Hepatocyte (in vitro differentiated cells): Measurements from ENCODE around the gene NPDC1.
"Not testable (repeated sequence)": the region's sequence is repeated elsewhere in the genome, so short reads cannot be mapped to it uniquely, and the experiment has no call there.

Source experiments
- EZH2phosphoT487 ChIP-seq: fragments of 200-600 bp; sonication (generic); IDR thresholded peaks from one replicate; pipeline ENCODE4 v1.6.1; 2018; ENCODE audit warnings: antibody characterized with exemption, mild to moderate bottlenecking, low read depth, moderate library complexity; ENCODE audit not compliant: unreplicated experiment, severe bottlenecking
- TF ChIP-seq, protein P1 (sequence below): fragments of 200-600 bp; sonication (generic); IDR thresholded peaks from 2 replicates; pipeline ENCODE4 v1.5.1; 2016; ENCODE audit warnings: antibody characterized with exemption, mild to moderate bottlenecking; ENCODE audit not compliant: poor library complexity

DNA sequence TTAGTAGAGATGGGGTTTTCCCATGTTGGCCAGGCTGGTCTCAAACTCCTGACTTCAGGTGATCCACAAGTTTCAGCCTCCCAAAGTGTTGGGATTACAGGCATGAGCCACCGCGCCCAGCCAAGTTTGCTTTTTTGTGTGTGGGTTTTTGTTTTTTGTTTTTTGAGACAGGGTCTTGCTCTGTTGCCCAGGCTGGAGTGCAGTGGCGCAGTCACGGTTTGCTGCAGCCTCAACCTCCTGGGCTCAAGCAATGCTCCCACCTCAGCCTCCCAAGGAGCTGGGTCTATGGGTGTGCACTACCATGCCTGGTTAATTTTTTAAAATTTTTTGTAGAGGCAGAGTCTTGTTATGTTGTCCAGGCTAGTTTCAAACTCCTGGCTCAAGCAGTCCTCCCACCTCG is 12.5 kb downstream of the NPDC1 start:
- TF ChIP-seq, protein P1, sequence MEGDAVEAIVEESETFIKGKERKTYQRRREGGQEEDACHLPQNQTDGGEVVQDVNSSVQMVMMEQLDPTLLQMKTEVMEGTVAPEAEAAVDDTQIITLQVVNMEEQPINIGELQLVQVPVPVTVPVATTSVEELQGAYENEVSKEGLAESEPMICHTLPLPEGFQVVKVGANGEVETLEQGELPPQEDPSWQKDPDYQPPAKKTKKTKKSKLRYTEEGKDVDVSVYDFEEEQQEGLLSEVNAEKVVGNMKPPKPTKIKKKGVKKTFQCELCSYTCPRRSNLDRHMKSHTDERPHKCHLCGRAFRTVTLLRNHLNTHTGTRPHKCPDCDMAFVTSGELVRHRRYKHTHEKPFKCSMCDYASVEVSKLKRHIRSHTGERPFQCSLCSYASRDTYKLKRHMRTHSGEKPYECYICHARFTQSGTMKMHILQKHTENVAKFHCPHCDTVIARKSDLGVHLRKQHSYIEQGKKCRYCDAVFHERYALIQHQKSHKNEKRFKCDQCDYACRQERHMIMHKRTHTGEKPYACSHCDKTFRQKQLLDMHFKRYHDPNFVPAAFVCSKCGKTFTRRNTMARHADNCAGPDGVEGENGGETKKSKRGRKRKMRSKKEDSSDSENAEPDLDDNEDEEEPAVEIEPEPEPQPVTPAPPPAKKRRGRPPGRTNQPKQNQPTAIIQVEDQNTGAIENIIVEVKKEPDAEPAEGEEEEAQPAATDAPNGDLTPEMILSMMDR: not testable (repeated sequence)
- not testable (repeated sequence) for TF ChIP-seq EZH2phosphoT487
